ENCODE data around the gene SLC25A28. TPM values are rescaled to one million over a fixed set of nuclear protein-coding genes. Genes with fewer than 3 reads are reported as not detected.

Gene SLC25A28
- total and polyA plus RNA-seq, 4 donors = 31.1 to 86.9 (median 47.6) TPM

DNA sequence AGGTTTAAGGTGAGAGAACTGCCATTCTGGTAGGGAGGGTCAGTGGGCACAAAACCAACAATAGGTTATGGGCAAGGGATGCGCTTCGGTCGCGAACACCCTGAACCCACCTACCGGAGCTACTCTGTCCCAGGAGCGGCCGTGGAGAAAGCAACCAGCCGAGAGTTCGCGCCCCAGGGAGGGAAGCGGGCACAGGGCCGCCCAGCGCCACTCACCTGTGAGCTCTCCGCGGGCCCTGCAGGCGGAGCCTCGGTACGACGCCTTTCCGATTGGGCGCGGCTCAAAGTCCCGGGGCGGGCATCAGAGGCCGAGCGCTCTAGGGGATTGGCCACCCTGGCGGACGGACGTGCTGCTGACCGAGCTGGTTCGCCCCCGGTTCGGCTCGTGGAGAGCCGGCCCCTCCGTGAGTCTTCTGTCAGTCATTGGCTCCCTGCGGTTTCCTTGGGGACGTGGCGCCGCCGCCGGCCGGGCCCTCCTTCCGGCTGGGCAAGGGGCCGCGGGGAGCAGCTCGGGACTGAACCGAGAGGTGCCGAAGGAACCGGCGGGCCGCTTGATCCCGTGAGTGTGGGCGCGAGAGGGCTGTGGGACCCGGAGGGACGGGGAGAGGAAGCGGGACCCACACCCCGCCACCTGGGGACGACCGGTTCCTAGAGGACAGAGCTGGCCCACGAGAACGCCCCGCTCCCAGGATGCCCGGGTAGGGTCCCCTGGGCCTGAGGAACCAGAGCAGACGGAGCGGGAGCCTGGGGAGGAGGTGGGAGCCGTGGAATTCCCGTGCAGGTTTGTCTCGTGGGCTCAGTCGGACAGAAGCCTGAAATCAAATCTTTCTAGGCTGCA lies 39.0 kb upstream of the SLC25A28 start, which contains the start of gene ENTPD7:
Gene ENTPD7 (plus strand): TSS at position 479 of the 837 bp plus-strand sequence. CDS start 448 bp downstream, outside the sequence.
- peak within 1 kb of the TSS; percentile 84 for H3K4me3 ChIP-seq
- no peaks in the 10 kb centered on the region for H3K27me3 ChIP-seq (ENCODE audit: control insufficient read depth in 3 of 3, insufficient read depth in 3 of 3, low read length in 2 of 3)
- peak; percentile 94 to 96 (median 95) for DNase-seq
- WGBS, 2 donors = 0 to 1% methylated on average over 58 to 71 of the region's 71 CpGs
- H3K4me1 ChIP-seq (ENCODE audit: control insufficient read depth in 5 of 5, insufficient read depth in 5 of 5, low read length in 5 of 5) = peaks cover 0 to 16% (median 3%) of the 10 kb centered on the region in 5 donors
- H3K36me3 ChIP-seq (ENCODE audit: control insufficient read depth in 4 of 4, insufficient read depth in 4 of 4, low read length in 4 of 4) = peaks cover 0 to 4% (median 0%) of the 10 kb centered on the region in 4 donors
- H3K9me3 ChIP-seq (ENCODE audit: control insufficient read depth in 4 of 4, insufficient read depth in 3 of 4, low read length in 3 of 4) = no peaks in the 10 kb centered on the region
- H3K9ac ChIP-seq (ENCODE audit: insufficient read depth in 1 of 2, low read length in 2 of 2) = peak within 1 kb of the TSS; percentile 59 to 75
- ATAC-seq (ENCODE audit: insufficient read depth, low FRiP score) = peak; percentile 100
- peak within 1 kb of the TSS; percentile 43 to 60 for H3K27ac ChIP-seq (ENCODE audit: low read depth in 1 of 2, low read length in 1 of 2)
- TF ChIP-seq, protein P1, sequence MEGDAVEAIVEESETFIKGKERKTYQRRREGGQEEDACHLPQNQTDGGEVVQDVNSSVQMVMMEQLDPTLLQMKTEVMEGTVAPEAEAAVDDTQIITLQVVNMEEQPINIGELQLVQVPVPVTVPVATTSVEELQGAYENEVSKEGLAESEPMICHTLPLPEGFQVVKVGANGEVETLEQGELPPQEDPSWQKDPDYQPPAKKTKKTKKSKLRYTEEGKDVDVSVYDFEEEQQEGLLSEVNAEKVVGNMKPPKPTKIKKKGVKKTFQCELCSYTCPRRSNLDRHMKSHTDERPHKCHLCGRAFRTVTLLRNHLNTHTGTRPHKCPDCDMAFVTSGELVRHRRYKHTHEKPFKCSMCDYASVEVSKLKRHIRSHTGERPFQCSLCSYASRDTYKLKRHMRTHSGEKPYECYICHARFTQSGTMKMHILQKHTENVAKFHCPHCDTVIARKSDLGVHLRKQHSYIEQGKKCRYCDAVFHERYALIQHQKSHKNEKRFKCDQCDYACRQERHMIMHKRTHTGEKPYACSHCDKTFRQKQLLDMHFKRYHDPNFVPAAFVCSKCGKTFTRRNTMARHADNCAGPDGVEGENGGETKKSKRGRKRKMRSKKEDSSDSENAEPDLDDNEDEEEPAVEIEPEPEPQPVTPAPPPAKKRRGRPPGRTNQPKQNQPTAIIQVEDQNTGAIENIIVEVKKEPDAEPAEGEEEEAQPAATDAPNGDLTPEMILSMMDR (IDR thresholded peaks at IDR 0.05; ENCODE audit: control extremely low read depth, extremely low read depth) = no peak

DNA sequence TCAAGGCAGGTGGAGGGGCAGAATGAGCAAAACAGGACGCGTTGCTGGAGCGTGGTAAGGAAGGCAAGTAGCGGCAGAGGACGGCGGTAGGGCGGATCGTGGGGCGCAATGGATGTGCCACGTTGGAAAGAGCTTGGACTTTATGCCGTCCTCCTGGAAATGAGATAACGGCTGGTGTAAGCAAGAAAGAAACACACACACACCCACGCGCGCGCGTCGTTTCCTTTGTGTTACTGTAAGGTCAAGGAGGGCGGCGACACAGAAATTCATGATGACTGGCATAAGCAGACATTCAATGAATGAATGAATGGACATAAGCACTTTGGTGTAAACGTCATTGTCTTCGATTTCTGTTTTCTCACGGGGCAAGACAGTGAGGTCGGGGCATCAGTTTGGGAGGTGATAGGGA lies 38.4 kb upstream of the SLC25A28 start:
- TF ChIP-seq, protein P1 (IDR thresholded peaks at IDR 0.05; ENCODE audit: control extremely low read depth, extremely low read depth) = no peak
- H3K27me3 ChIP-seq (ENCODE audit: control insufficient read depth in 3 of 3, insufficient read depth in 3 of 3, low read length in 2 of 3) = no peaks in the 10 kb centered on the region
- peaks cover 0 to 16% (median 3%) of the 10 kb centered on the region in 5 donors for H3K4me1 ChIP-seq (ENCODE audit: control insufficient read depth in 5 of 5, insufficient read depth in 5 of 5, low read length in 5 of 5)
- peak overlapping the region in 1 of 2 donors; percentile 16 for H3K9ac ChIP-seq (ENCODE audit: insufficient read depth in 1 of 2, low read length in 2 of 2)
- peak overlapping the region; percentile 84 for H3K4me3 ChIP-seq
- peak overlapping the region; percentile 8 to 37 for H3K27ac ChIP-seq (ENCODE audit: low read depth in 1 of 2, low read length in 1 of 2)
- WGBS, 2 donors = 9 to 11% methylated on average over 24 of the region's 24 CpGs
- peaks cover 0 to 4% (median 0%) of the 10 kb centered on the region in 4 donors for H3K36me3 ChIP-seq (ENCODE audit: control insufficient read depth in 4 of 4, insufficient read depth in 4 of 4, low read length in 4 of 4)
- DNase-seq (peak; percentile 18 to 31 (median 29)), ATAC-seq (ENCODE audit: insufficient read depth, low FRiP score) (no peak)
- no peaks in the 10 kb centered on the region for H3K9me3 ChIP-seq (ENCODE audit: control insufficient read depth in 4 of 4, insufficient read depth in 3 of 4, low read length in 3 of 4)

DNA sequence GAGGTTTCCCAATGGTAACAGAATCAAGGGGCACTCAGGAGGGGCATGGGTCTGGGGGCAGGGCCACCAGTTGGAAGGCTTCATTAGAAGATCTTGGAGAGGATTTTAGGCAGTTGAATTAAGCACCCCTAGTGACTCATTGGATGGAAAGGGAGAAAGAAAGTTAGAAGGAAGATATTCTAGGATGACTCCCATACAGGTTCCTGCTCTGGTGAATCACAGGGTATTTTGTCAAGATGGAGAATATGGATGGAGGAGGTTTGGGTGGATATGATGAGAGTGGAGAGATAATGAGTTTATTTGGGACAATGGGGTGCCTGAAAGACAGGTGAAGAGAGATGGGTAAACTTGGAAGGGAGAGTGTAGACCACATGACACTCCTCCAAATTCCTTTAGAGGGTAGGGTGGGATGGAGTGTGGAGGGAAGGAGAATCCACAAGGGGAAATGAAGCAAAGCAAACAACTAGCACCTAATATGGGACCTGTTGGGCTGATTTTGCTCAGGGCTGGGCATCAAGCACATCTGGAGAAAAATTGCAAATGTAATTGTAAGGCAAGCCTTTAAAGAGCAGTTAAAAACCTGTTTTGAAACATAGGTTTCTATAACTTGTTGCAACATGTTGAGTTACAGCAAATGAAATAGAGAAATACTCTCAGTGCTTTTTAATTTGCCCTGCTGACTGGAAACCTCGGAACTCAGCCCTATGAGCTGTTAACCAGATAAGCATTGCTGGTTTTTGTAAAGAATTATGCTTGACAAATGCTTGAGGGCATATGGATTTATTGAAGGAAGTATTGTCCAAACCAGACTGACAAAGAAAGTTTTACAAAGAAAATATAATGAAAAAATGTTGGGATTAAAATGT lies 36.2 kb upstream of the SLC25A28 start:
- DNase-seq = no peak
- H3K4me1 ChIP-seq (ENCODE audit: control insufficient read depth in 5 of 5, insufficient read depth in 5 of 5, low read length in 5 of 5) = peaks cover 0 to 16% (median 3%) of the 10 kb centered on the region in 5 donors
- H3K27ac ChIP-seq (ENCODE audit: low read depth in 1 of 2, low read length in 1 of 2) = no peak overlapping the region
- no peaks in the 10 kb centered on the region for H3K9me3 ChIP-seq (ENCODE audit: control insufficient read depth in 4 of 4, insufficient read depth in 3 of 4, low read length in 3 of 4)
- H3K9ac ChIP-seq (ENCODE audit: insufficient read depth in 1 of 2, low read length in 2 of 2) = no peak overlapping the region
- H3K27me3 ChIP-seq (ENCODE audit: control insufficient read depth in 3 of 3, insufficient read depth in 3 of 3, low read length in 2 of 3) = no peaks in the 10 kb centered on the region
- no peak for ATAC-seq (ENCODE audit: insufficient read depth, low FRiP score)
- no peak overlapping the region for H3K4me3 ChIP-seq
- 0 to 12% methylated on average over 1 of the region's 1 CpG for WGBS, 2 donors
- TF ChIP-seq, protein P1 (IDR thresholded peaks at IDR 0.05; ENCODE audit: control extremely low read depth, extremely low read depth) = no peak
- H3K36me3 ChIP-seq (ENCODE audit: control insufficient read depth in 4 of 4, insufficient read depth in 4 of 4, low read length in 4 of 4) = no peaks in the 10 kb centered on the region

Measured in lung (tissue), 12 donors.